Measurements from ENCODE around the gene CERKL.

Gene CERKL

GRCh38 chr2:181658444-181658843 lies 1.5 kb upstream of the CERKL start:
- Histone ChIP-seq H3K9ac (no peak overlapping the region), H3K79me2 (no peaks in the 10 kb centered on the region), H3K27ac (no peak overlapping the region), H2AFZ (peak overlapping the region; percentile 26), H3K4me3 (ENCODE audit: low read depth, low read length) (no peak overlapping the region), H3K36me3 (ENCODE audit: control insufficient read depth, insufficient read depth, low read length) (no peaks in the 10 kb centered on the region), H3K9me3 (ENCODE audit: control insufficient read depth, low read length) (no peaks in the 10 kb centered on the region), H3K4me1 (peaks cover 4% of the 10 kb centered on the region), H3K27me3 (ENCODE audit: control insufficient read depth, insufficient read depth, low read length) (no peaks in the 10 kb centered on the region), H3K4me2 (ENCODE audit: low read length) (no peak overlapping the region)
- no peak for TF ChIP-seq CTCF (IDR thresholded peaks at IDR 0.05)

GRCh38 chr2:181657379-181657778 lies 474 bp upstream of the CERKL start:
- TF ChIP-seq CTCF (IDR thresholded peaks at IDR 0.05): no peak
- H3K4me2 ChIP-seq (ENCODE audit: low read length): peak overlapping the region; percentile 78
- no peaks in the 10 kb centered on the region for H3K9me3 ChIP-seq (ENCODE audit: control insufficient read depth, low read length)
- peaks cover 4% of the 10 kb centered on the region for H3K4me1 ChIP-seq
- no peak overlapping the region for H3K9ac ChIP-seq
- peak overlapping the region; percentile 93 for H2AFZ ChIP-seq
- H3K27me3 ChIP-seq (ENCODE audit: control insufficient read depth, insufficient read depth, low read length): no peaks in the 10 kb centered on the region
- no peak overlapping the region for H3K4me3 ChIP-seq (ENCODE audit: low read depth, low read length)
- H3K36me3 ChIP-seq (ENCODE audit: control insufficient read depth, insufficient read depth, low read length): no peaks in the 10 kb centered on the region
- no peak overlapping the region for H3K27ac ChIP-seq
- no peaks in the 10 kb centered on the region for H3K79me2 ChIP-seq

GRCh38 chr2:181655519-181655918 lies 1.4 kb downstream of the CERKL start:
- Histone ChIP-seq H3K4me3 (ENCODE audit: low read depth, low read length) (no peak overlapping the region), H3K4me1 (peaks cover 4% of the 10 kb centered on the region), H3K9ac (no peak overlapping the region), H2AFZ (peak overlapping the region; percentile 93), H3K27me3 (ENCODE audit: control insufficient read depth, insufficient read depth, low read length) (no peaks in the 10 kb centered on the region), H3K9me3 (ENCODE audit: control insufficient read depth, low read length) (no peaks in the 10 kb centered on the region), H3K4me2 (ENCODE audit: low read length) (no peak overlapping the region), H3K36me3 (ENCODE audit: control insufficient read depth, insufficient read depth, low read length) (no peaks in the 10 kb centered on the region), H3K79me2 (no peaks in the 10 kb centered on the region), H3K27ac (no peak overlapping the region)
- no peak for TF ChIP-seq CTCF (IDR thresholded peaks at IDR 0.05)

- Histone ChIP-seq H3K4me1 (no peaks in the 10 kb centered on the region), H3K27me3 (ENCODE audit: control insufficient read depth, insufficient read depth, low read length) (no peaks in the 10 kb centered on the region), H3K36me3 (ENCODE audit: control insufficient read depth, insufficient read depth, low read length) (no peaks in the 10 kb centered on the region), H3K4me2 (ENCODE audit: low read length) (no peak overlapping the region), H3K9me3 (ENCODE audit: control insufficient read depth, low read length) (no peaks in the 10 kb centered on the region), H3K27ac (no peak overlapping the region), H2AFZ (no peak overlapping the region), H3K79me2 (no peaks in the 10 kb centered on the region), H3K9ac (no peak overlapping the region), H3K4me3 (ENCODE audit: low read depth, low read length) (no peak overlapping the region)
- TF ChIP-seq CTCF (IDR thresholded peaks at IDR 0.05): no peak
Measured at GRCh38 chr2:181649436-181649979, 7.4 kb downstream of the CERKL start.

- no peak overlapping the region for H3K9ac ChIP-seq
- H3K27me3 ChIP-seq (ENCODE audit: control insufficient read depth, insufficient read depth, low read length): no peaks in the 10 kb centered on the region
- no peaks in the 10 kb centered on the region for H3K79me2 ChIP-seq
- no peak overlapping the region for H3K4me3 ChIP-seq (ENCODE audit: low read depth, low read length)
- no peak overlapping the region for H2AFZ ChIP-seq
- H3K4me1 ChIP-seq: no peaks in the 10 kb centered on the region
- H3K27ac ChIP-seq: no peak overlapping the region
- H3K36me3 ChIP-seq (ENCODE audit: control insufficient read depth, insufficient read depth, low read length): no peaks in the 10 kb centered on the region
- TF ChIP-seq CTCF (IDR thresholded peaks at IDR 0.05): no peak
- H3K9me3 ChIP-seq (ENCODE audit: control insufficient read depth, low read length): no peaks in the 10 kb centered on the region
- no peak overlapping the region for H3K4me2 ChIP-seq (ENCODE audit: low read length)
Measured at GRCh38 chr2:181648478-181649155, 8.3 kb downstream of the CERKL start.
